Measurements from ENCODE around the gene SCG3.

Gene SCG3

DNA sequence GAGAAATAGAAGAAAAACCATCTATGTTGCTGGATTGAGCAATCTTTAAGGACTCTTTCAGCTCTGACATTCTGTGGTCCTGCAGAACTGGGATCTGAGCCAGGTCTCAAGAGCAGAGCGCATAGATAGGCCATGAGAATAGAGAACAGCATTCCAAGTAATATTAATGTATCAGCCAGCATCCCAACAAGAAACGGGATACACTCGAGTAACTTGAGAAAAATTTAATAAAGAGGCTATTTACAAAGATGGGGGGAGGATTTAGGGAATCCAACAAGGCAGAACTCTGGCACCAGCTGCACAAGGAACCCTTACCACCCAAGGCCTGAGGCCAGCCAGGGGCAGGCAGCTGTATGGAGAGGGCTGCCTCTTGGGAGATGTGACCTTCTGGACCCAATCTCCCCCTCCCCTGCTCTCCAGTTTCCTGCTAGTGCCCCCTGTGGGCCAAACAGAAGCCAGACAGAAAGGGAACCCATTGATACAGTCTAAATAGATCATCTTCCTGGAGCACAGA, 78.3 kb downstream of the SCG3 start:
- H3K9ac ChIP-seq (ENCODE audit: low read length in 2 of 2), result no peak overlapping the region
- H3K4me3 ChIP-seq (ENCODE audit: low read length in 2 of 2), result no peak overlapping the region
- no peaks in the 10 kb centered on the region for H3K27me3 ChIP-seq (ENCODE audit: control insufficient read depth in 1 of 2, insufficient read depth in 2 of 2, low read length in 2 of 2)
- no peak overlapping the region for H3K27ac ChIP-seq (ENCODE audit: low read length)
- no peaks in the 10 kb centered on the region for H3K9me3 ChIP-seq (ENCODE audit: control insufficient read depth in 2 of 2, low read length in 2 of 2)
- peaks cover 13% of the 10 kb centered on the region for H3K4me1 ChIP-seq (ENCODE audit: control insufficient read depth, insufficient read depth, low read length)
- peaks cover 0 to 2% of the 10 kb centered on the region in 2 donors for H3K36me3 ChIP-seq (ENCODE audit: control insufficient read depth in 2 of 2, insufficient read depth in 2 of 2, low read length in 2 of 2)

DNA sequence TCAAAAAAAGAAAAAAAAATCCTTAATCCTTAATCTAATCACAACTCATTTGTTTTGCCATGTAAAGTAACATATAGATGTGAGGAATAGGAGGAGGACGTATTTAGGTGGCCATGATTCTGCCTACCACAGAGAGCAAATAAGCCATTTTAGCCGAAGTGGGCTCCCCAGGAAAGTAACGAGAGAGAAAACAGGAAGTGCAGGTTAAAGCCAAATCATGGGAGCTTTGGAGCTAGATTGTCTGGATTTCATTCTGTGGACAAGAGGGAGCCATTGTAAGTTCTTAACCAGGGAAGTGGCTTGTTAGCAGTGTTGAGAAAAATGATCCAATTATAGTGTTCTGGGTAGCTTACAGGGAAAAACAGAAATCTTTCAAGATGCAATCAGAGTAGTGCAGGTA, 79.5 kb downstream of the SCG3 start:
- H3K9me3 ChIP-seq (ENCODE audit: control insufficient read depth in 2 of 2, low read length in 2 of 2), result no peaks in the 10 kb centered on the region
- peaks cover 13% of the 10 kb centered on the region for H3K4me1 ChIP-seq (ENCODE audit: control insufficient read depth, insufficient read depth, low read length)
- H3K36me3 ChIP-seq (ENCODE audit: control insufficient read depth in 2 of 2, insufficient read depth in 2 of 2, low read length in 2 of 2), result no peaks in the 10 kb centered on the region
- no peak overlapping the region for H3K9ac ChIP-seq (ENCODE audit: low read length in 2 of 2)
- H3K4me3 ChIP-seq (ENCODE audit: low read length in 2 of 2), result no peak overlapping the region
- no peak overlapping the region for H3K27ac ChIP-seq (ENCODE audit: low read length)
- no peaks in the 10 kb centered on the region for H3K27me3 ChIP-seq (ENCODE audit: control insufficient read depth in 1 of 2, insufficient read depth in 2 of 2, low read length in 2 of 2)

DNA sequence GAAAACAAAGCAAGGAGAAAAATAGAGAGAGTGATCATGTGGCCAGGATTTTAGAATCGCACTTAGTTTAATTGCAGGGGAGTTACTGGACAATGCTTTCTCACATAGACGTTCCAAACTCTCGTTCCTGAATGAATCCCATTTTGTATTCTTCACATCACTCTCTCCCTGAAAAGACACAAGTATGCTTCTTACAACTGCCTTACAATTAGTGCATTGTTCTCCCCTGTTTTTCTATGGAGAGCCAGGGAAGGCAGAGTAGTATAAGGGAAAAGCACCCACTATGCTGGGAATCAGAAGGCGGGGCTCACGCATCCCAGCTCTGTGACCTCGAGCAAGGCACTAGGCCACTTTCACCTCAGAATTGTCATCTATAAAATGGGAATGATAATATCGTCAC, 84.4 kb downstream of the SCG3 start:
- no peak overlapping the region for H3K27ac ChIP-seq (ENCODE audit: low read length)

DNA sequence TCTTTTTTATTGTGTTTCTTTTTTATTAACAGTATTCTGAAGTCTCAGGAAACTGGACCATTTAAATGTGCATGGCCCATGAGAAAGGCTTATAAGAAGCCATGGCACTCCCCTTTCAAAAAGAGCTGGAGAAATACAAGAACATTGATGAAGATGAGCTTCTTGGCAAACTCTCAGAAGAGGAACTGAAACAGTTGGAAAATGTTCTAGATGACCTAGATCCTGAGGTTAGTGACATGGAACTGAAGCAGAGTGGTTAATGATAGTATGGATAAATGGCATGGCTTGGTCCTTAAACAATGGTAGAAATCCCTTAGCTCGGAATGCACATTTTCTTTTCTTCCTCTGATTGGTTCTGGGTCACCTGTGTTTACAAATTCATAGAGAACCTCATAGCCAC, 85.0 kb downstream of the SCG3 start:
- H3K4me1 ChIP-seq (ENCODE audit: control insufficient read depth, insufficient read depth, low read length), result peaks cover 4% of the 10 kb centered on the region
- no peak overlapping the region for H3K9ac ChIP-seq (ENCODE audit: low read length in 2 of 2)
- H3K4me3 ChIP-seq (ENCODE audit: low read length in 2 of 2), result no peak overlapping the region
- H3K27me3 ChIP-seq (ENCODE audit: control insufficient read depth in 1 of 2, insufficient read depth in 2 of 2, low read length in 2 of 2), result no peaks in the 10 kb centered on the region
- H3K27ac ChIP-seq (ENCODE audit: low read length), result no peak overlapping the region
- no peaks in the 10 kb centered on the region for H3K9me3 ChIP-seq (ENCODE audit: control insufficient read depth in 2 of 2, low read length in 2 of 2)
- peaks cover 9 to 17% of the 10 kb centered on the region in 2 donors for H3K36me3 ChIP-seq (ENCODE audit: control insufficient read depth in 2 of 2, insufficient read depth in 2 of 2, low read length in 2 of 2)

More for the DNA sequence above, 84.4 kb downstream of the SCG3 start:
- Histone ChIP-seq H3K27me3 (ENCODE audit: control insufficient read depth in 1 of 2, insufficient read depth in 2 of 2, low read length in 2 of 2) (no peaks in the 10 kb centered on the region), H3K4me1 (ENCODE audit: control insufficient read depth, insufficient read depth, low read length) (peaks cover 4% of the 10 kb centered on the region), H3K36me3 (ENCODE audit: control insufficient read depth in 2 of 2, insufficient read depth in 2 of 2, low read length in 2 of 2) (peaks cover 9 to 14% of the 10 kb centered on the region in 2 donors), H3K9ac (ENCODE audit: low read length in 2 of 2) (no peak overlapping the region), H3K4me3 (ENCODE audit: low read length in 2 of 2) (no peak overlapping the region), H3K9me3 (ENCODE audit: control insufficient read depth in 2 of 2, low read length in 2 of 2) (no peaks in the 10 kb centered on the region)

DNA sequence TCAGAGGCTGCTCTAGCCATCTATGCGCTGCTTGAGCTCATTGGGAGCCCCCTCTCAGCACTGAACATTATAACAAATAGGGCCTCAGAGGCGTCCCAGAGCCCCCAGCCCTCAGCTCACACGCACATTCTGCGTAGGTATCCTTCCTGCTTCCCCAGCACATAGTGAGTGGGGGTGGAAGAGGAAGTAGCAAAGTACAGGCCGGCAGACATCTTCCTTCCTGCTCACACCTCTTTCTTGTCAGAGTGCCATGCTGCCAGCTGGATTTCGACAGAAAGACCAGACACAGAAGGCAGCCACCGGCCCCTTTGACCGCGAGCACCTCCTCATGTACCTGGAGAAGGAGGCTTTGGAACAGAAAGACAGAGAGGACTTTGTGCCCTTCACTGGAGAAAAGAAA, 86.7 kb downstream of the SCG3 start:
- H3K4me3 ChIP-seq (ENCODE audit: low read length in 2 of 2), result no peak overlapping the region
- H3K4me1 ChIP-seq (ENCODE audit: control insufficient read depth, insufficient read depth, low read length), result peaks cover 4% of the 10 kb centered on the region
- no peaks in the 10 kb centered on the region for H3K9me3 ChIP-seq (ENCODE audit: control insufficient read depth in 2 of 2, low read length in 2 of 2)
- no peak overlapping the region for H3K9ac ChIP-seq (ENCODE audit: low read length in 2 of 2)
- no peaks in the 10 kb centered on the region for H3K27me3 ChIP-seq (ENCODE audit: control insufficient read depth in 1 of 2, insufficient read depth in 2 of 2, low read length in 2 of 2)
- peaks cover 13 to 25% of the 10 kb centered on the region in 2 donors for H3K36me3 ChIP-seq (ENCODE audit: control insufficient read depth in 2 of 2, insufficient read depth in 2 of 2, low read length in 2 of 2)
- no peak overlapping the region for H3K27ac ChIP-seq (ENCODE audit: low read length)

All from stomach smooth muscle (tissue), 2 donors.